PFSK-1 (cell line): ENCODE measurements around the gene WIF1. TPM values are rescaled to one million over a fixed set of nuclear protein-coding genes. Genes with fewer than 3 reads are reported as not detected.
A peak's percentile ranks its signal among the peaks of the same experiment; 100 is the strongest.

Experiments used
- FOXP2 ChIP-seq: optimal IDR thresholded peaks from 2 replicates; pipeline ENCODE3; 2011; ENCODE audit warnings: borderline replicate concordance, control low read depth, inconsistent platforms; ENCODE audit not compliant: insufficient read depth; ENCODE audit errors: extremely low read length, extremely low read depth
- POLR2AphosphoS5 ChIP-seq: IDR thresholded peaks from 2 replicates; pipeline ENCODE4 v1.6.1; 2012; ENCODE audit warnings: low read depth, mild to moderate bottlenecking, control low read depth, low read length, moderate library complexity
- SIN3A ChIP-seq: IDR thresholded peaks from 2 replicates; pipeline ENCODE4 v1.6.1; 2012; ENCODE audit warnings: mild to moderate bottlenecking, low read length, moderate library complexity, borderline replicate concordance; ENCODE audit not compliant: insufficient read depth
- TAF1 ChIP-seq: IDR thresholded peaks from 2 replicates; pipeline ENCODE4 v1.6.1; 2012; ENCODE audit warnings: low read length, control low read depth, borderline replicate concordance; ENCODE audit not compliant: insufficient read depth
- polyA plus RNA-seq: library from polyadenylated mRNA; unstranded; fragments of >200 nt; gene quantifications from one replicate; pipeline ENCODE4 v1.2.1, GENCODE V29; 2012; ENCODE audit warnings: low read depth, missing spikeins; ENCODE audit not compliant: insufficient read length
- TF ChIP-seq, protein P1 (sequence below), 2 experiments: IDR thresholded peaks; 2 replicates each; pipeline versions ENCODE4 v1.6.1 to v1.8.0; 2011 to 2012; ENCODE audit warnings: low read depth in 2 of 2, low read length in 2 of 2, control low read depth in 1 of 2, inconsistent platforms in 1 of 2, mild to moderate bottlenecking in 1 of 2, moderate library complexity in 1 of 2; ENCODE audit not compliant: insufficient read depth in 1 of 2

Gene WIF1, protein sequence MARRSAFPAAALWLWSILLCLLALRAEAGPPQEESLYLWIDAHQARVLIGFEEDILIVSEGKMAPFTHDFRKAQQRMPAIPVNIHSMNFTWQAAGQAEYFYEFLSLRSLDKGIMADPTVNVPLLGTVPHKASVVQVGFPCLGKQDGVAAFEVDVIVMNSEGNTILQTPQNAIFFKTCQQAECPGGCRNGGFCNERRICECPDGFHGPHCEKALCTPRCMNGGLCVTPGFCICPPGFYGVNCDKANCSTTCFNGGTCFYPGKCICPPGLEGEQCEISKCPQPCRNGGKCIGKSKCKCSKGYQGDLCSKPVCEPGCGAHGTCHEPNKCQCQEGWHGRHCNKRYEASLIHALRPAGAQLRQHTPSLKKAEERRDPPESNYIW
- 0.24 TPM for polyA plus RNA-seq

DNA sequence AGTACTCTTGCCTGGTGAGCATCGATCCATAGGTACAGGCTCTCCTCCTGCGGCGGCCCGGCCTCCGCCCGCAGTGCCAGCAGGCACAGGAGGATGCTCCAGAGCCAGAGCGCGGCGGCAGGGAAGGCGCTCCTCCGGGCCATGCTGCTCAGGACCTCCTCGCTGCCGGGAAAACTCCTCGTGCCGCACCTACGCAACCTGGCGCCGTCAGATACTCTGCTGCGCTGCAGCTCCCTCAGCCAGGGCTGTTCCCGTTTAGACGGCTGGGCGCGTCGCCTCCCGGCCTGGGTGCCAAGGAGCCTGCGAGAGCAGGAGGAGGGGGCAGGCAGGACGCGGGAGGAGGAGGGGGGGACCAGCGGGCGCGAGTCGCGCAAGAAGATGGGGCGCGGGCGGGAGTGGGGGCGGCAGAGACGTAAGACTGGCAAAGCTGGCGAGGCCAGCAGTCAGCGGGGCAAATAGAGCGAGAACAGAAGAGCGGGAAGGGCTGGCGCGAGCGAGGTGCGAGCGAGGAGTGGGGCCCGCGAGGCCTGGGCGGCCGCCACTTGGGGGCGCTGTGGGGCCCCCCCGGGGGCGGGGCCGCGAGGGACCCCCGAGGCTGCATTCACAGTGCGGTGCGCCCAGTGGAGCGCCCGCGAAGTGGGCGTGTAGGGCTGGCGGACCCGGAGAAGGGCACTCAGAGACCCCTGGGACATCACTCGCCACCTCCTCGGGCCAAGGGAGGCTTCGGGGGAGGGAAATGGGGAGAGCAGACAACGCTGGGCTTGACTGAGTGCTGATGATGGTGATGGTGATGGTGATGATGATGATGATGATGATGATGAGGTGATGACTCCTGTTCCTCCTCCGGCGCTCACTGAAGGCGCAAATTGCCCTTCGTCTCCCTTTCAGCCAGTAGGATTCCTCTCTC, at the start of gene WIF1:
Gene WIF1 (minus strand): TSS at position 257 of the 907 bp plus-strand sequence. CDS start 114 bp downstream, at position 143.
- TF ChIP-seq, protein P1, sequence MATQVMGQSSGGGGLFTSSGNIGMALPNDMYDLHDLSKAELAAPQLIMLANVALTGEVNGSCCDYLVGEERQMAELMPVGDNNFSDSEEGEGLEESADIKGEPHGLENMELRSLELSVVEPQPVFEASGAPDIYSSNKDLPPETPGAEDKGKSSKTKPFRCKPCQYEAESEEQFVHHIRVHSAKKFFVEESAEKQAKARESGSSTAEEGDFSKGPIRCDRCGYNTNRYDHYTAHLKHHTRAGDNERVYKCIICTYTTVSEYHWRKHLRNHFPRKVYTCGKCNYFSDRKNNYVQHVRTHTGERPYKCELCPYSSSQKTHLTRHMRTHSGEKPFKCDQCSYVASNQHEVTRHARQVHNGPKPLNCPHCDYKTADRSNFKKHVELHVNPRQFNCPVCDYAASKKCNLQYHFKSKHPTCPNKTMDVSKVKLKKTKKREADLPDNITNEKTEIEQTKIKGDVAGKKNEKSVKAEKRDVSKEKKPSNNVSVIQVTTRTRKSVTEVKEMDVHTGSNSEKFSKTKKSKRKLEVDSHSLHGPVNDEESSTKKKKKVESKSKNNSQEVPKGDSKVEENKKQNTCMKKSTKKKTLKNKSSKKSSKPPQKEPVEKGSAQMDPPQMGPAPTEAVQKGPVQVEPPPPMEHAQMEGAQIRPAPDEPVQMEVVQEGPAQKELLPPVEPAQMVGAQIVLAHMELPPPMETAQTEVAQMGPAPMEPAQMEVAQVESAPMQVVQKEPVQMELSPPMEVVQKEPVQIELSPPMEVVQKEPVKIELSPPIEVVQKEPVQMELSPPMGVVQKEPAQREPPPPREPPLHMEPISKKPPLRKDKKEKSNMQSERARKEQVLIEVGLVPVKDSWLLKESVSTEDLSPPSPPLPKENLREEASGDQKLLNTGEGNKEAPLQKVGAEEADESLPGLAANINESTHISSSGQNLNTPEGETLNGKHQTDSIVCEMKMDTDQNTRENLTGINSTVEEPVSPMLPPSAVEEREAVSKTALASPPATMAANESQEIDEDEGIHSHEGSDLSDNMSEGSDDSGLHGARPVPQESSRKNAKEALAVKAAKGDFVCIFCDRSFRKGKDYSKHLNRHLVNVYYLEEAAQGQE (IDR thresholded peaks at IDR 0.05; ENCODE audit: insufficient read depth in 1 of 2, low read depth in 2 of 2, low read length in 2 of 2): no peak
- no peak for TF ChIP-seq POLR2AphosphoS5
- no peak for TF ChIP-seq SIN3A
- no peak for TF ChIP-seq FOXP2
- TF ChIP-seq TAF1: no peak

DNA sequence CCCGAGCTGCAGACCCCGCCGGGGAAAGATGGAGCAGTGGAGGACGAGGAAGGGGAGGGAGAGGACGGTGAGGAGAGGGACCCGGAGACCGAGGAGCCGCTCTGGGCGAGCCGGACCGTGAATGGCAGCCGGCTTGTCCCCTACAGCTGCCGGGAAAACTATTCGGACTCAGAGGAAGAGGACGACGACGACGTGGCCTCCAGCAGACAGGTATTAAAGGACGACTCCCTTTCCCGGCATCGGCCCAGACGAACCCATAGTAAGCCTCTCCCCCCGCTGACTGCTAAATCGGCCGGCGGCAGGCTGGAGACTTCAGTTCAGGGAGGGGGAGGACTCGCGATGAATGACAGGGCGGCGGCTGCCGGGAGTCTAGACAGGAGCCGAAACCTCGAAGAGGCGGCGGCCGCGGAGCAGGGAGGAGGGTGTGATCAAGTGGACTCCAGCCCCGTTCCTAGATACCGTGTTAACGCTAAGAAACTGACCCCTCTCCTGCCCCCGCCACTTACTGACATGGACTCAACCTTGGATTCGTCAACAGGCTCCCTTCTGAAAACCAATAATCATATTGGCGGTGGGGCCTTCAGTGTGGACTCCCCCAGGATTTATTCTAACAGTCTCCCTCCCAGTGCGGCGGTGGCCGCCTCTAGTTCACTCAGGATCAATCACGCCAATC, 49.2 kb upstream of the WIF1 start:
- peak; percentile 73 for TF ChIP-seq POLR2AphosphoS5
- no peak for TF ChIP-seq FOXP2

DNA sequence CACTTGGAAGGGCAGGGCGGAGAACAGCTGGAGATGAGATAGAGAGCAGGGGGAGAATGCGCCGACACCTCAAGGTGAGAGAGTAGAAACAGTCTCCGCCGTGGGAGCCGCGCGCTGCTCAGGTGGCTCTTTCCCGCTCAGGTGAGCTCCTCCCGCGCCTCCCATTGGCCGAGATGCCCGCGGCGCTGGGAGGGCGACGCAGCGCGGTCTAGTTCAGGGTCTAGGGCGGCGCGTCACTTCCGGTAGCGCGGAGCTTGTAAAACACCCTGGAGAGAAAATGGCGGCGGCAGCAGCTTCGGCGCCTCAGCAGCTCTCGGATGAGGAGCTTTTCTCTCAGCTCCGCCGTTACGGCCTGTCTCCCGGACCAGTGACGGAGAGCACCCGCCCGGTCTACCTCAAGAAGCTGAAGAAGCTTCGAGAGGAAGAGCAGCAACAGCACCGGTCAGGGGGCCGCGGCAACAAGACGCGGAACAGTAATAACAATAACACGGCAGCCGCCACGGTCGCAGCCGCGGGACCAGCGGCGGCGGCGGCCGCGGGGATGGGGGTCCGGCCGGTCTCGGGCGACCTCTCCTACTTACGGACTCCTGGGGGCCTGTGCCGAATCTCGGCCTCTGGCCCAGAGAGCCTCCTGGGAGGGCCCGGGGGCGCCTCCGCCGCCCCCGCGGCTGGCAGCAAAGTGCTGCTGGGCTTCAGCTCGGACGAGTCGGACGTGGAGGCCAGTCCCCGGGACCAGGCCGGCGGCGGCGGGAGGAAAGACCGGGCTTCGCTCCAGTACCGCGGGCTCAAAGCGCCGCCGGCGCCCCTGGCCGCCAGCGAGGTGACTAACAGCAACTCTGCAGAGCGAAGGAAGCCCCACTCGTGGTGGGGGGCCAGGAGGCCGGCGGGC, 48.5 kb upstream of the WIF1 start, which contains the start of gene LEMD3:
Gene LEMD3 (plus strand): TSS at position 264 of the 889 bp plus-strand sequence. CDS start 14 bp downstream, at position 278.
- TF ChIP-seq FOXP2: peak; percentile 51
- no peak for TF ChIP-seq SIN3A
- TF ChIP-seq, protein P1 (IDR thresholded peaks at IDR 0.05; ENCODE audit: insufficient read depth in 1 of 2, low read depth in 2 of 2, low read length in 2 of 2): 0 out of 4 replicates have a peak, but pooled peaks of 1 of the 2 experiments have one; percentile 23
- peak; percentile 95 for TF ChIP-seq TAF1
- peak; percentile 94 for TF ChIP-seq POLR2AphosphoS5

DNA sequence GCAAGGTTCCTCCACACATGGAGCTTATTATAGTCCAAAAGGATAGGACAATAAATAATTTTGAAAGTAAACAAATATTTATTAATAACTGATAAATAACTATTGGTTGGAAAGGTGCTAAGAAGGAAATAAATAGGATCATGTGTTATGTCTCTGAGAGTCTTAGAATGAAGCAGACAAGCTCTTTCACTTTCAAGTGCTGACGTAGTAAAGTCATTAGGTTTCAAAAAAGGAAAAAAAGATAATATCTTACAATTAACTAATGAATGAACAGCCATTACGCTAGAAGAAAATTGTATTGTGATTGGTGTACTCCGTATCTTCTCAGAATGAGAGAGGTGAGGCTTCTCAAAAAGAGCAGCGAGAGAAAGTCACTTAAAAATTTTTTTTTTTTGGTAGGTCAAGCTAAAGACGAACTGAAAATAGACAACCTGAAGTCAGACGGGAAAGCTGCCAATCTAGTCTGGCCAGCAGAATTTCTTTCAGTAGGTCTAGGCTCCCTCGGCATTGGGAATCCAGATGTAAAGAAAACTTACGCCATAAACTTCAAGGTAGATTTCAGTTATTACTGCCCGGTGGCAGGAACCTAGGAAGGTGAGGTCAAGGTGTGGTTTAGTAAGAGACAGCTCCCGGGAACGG, 47.7 kb upstream of the WIF1 start:
- TF ChIP-seq POLR2AphosphoS5 (no peak), SIN3A (no peak), FOXP2 (no peak), TAF1 (no peak)
- TF ChIP-seq, protein P1 (IDR thresholded peaks at IDR 0.05; ENCODE audit: insufficient read depth in 1 of 2, low read depth in 2 of 2, low read length in 2 of 2): no peak
